ENCODE data around the gene TET1.

The TET1 gene

GRCh38 chr10:68543004-68543918, 16.9 kb upstream of the TET1 start:
- TF ChIP-seq CTCF (IDR thresholded peaks at IDR 0.05; ENCODE audit: insufficient read depth, low read length) (no peak), SPI1 (IDR thresholded peaks at IDR 0.05; ENCODE audit: borderline replicate concordance, low read depth) (no peak), POLR2AphosphoS5 (IDR thresholded peaks at IDR 0.05; ENCODE audit: low read depth) (no peak), GABPA (IDR thresholded peaks at IDR 0.05; ENCODE audit: low read depth) (no peak)
- TF ChIP-seq, protein P1, sequence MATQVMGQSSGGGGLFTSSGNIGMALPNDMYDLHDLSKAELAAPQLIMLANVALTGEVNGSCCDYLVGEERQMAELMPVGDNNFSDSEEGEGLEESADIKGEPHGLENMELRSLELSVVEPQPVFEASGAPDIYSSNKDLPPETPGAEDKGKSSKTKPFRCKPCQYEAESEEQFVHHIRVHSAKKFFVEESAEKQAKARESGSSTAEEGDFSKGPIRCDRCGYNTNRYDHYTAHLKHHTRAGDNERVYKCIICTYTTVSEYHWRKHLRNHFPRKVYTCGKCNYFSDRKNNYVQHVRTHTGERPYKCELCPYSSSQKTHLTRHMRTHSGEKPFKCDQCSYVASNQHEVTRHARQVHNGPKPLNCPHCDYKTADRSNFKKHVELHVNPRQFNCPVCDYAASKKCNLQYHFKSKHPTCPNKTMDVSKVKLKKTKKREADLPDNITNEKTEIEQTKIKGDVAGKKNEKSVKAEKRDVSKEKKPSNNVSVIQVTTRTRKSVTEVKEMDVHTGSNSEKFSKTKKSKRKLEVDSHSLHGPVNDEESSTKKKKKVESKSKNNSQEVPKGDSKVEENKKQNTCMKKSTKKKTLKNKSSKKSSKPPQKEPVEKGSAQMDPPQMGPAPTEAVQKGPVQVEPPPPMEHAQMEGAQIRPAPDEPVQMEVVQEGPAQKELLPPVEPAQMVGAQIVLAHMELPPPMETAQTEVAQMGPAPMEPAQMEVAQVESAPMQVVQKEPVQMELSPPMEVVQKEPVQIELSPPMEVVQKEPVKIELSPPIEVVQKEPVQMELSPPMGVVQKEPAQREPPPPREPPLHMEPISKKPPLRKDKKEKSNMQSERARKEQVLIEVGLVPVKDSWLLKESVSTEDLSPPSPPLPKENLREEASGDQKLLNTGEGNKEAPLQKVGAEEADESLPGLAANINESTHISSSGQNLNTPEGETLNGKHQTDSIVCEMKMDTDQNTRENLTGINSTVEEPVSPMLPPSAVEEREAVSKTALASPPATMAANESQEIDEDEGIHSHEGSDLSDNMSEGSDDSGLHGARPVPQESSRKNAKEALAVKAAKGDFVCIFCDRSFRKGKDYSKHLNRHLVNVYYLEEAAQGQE (IDR thresholded peaks at IDR 0.05; ENCODE audit: insufficient replicate concordance, low read depth) = no peak
- Histone ChIP-seq H3K4me3 (replicated peaks; ENCODE audit: insufficient read depth, low read length) (no peak overlapping the region), H3K27ac (replicated peaks) (no peak overlapping the region), H3K27me3 (ENCODE audit: insufficient read depth, poor library complexity, severe bottlenecking) (no peaks in the 10 kb centered on the region)
- DNase-seq (ENCODE audit: low read depth in 1 of 2, low spot score in 1 of 2) = no peak

DNA sequence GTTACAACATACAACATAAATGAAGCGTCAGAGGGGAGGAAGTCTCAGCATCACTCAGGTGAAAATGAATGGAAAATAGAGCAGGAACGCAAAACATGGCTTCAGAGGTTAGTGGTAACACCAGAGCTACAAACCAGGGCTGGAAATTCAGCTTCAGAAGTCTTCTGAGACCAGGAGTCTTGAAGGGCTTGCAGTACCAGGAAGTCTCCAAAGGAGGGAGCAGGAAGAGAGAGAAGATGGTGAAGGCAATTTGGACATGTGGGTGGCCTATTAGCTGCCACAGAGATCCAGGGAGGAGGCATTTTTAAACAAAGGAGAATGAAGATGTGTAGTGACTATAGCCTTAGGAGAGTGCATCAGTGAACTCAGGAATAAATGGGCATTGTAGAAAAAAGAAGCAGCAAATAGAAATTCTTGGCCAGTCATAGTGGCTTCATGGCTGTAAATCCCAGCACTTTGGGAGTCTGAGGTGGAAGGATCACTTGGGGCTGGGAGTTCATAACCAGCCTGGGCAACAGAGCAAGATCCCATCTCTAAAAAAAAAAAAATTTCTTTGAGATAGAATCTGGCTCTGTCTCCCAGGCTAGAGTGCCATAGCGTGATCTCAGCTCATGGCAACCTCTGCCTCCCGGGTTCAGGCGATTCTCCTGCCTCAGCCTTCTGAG, 9.3 kb upstream of the TET1 start:
- Histone ChIP-seq H3K27me3 (ENCODE audit: insufficient read depth, poor library complexity, severe bottlenecking) (no peaks in the 10 kb centered on the region), H3K27ac (replicated peaks) (no peak overlapping the region), H3K4me3 (replicated peaks; ENCODE audit: insufficient read depth, low read length) (no peak overlapping the region)
- DNase-seq (ENCODE audit: low read depth in 1 of 2, low spot score in 1 of 2) = peak in 1 of 2 experiments; percentile 69
- TF ChIP-seq, protein P1 (IDR thresholded peaks at IDR 0.05; ENCODE audit: insufficient replicate concordance, low read depth) = no peak
- TF ChIP-seq POLR2AphosphoS5 (IDR thresholded peaks at IDR 0.05; ENCODE audit: low read depth) (no peak), GABPA (IDR thresholded peaks at IDR 0.05; ENCODE audit: low read depth) (no peak), CTCF (IDR thresholded peaks at IDR 0.05; ENCODE audit: insufficient read depth, low read length) (peak; percentile 88)

DNA sequence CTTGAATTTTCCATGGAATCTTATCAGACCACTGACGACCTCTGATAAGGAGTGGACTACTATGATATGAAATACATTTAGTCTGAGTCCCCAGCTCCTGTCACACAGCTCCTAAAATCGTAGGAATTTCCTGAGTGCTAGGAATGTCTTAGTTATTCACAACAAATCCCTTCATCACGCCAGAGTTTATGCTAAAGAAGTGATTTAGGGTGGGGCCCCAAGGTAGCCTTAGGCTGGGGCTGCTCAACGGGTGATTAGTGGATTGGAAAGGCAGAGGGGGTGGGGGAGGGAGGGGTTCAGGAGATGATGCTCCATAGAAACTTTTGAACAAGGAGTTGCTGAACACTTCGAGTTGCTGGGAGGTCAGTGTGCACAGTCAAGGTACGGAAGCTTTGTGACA, 7.0 kb upstream of the TET1 start:
- no peaks in the 10 kb centered on the region for H3K27me3 ChIP-seq (ENCODE audit: insufficient read depth, poor library complexity, severe bottlenecking)
- no peak for DNase-seq (ENCODE audit: low read depth in 1 of 2, low spot score in 1 of 2)
- H3K27ac ChIP-seq (replicated peaks) = no peak overlapping the region
- H3K4me3 ChIP-seq (replicated peaks; ENCODE audit: insufficient read depth, low read length) = no peak overlapping the region
- no peak for TF ChIP-seq CTCF (IDR thresholded peaks at IDR 0.05; ENCODE audit: insufficient read depth, low read length)
- TF ChIP-seq, protein P1 (IDR thresholded peaks at IDR 0.05; ENCODE audit: insufficient replicate concordance, low read depth) = no peak
- TF ChIP-seq POLR2AphosphoS5 (IDR thresholded peaks at IDR 0.05; ENCODE audit: low read depth) = no peak
- TF ChIP-seq GABPA (IDR thresholded peaks at IDR 0.05; ENCODE audit: low read depth) = no peak
- no peak for TF ChIP-seq SPI1 (IDR thresholded peaks at IDR 0.05; ENCODE audit: borderline replicate concordance, low read depth)

Measured in HL-60 (cell line).